Measurements from ENCODE around the gene PIGH.

PIGH gene

DNA sequence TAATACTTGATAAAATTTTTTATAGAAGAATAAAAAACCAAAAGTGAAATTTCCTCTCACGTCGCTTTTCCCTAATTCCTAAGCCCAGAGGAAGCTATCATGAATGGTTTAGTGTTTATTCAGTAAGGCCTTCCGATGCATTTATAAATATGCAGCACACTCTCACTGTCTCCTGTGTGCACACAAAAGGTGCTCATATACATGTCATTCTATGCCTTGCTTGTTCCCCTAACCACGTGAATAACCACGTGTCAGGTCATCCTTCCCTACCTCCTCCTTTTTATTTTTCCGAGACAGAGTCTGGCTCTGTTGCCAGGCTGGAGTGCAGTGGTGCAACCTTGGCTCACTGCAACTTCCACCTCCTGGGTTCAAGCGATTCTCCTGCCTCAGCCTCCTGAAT is 29.6 kb downstream of the PIGH start:
- TF ChIP-seq, protein P1, sequence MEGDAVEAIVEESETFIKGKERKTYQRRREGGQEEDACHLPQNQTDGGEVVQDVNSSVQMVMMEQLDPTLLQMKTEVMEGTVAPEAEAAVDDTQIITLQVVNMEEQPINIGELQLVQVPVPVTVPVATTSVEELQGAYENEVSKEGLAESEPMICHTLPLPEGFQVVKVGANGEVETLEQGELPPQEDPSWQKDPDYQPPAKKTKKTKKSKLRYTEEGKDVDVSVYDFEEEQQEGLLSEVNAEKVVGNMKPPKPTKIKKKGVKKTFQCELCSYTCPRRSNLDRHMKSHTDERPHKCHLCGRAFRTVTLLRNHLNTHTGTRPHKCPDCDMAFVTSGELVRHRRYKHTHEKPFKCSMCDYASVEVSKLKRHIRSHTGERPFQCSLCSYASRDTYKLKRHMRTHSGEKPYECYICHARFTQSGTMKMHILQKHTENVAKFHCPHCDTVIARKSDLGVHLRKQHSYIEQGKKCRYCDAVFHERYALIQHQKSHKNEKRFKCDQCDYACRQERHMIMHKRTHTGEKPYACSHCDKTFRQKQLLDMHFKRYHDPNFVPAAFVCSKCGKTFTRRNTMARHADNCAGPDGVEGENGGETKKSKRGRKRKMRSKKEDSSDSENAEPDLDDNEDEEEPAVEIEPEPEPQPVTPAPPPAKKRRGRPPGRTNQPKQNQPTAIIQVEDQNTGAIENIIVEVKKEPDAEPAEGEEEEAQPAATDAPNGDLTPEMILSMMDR (IDR thresholded peaks at IDR 0.05; ENCODE audit: low read depth, low read length, missing control alignments): no peak
- no peak overlapping the region for H3K4me3 ChIP-seq (ENCODE audit: low read depth, low read length)
- DNase-seq (ENCODE audit: low read depth): no peak

GRCh38 chr14:67569651-67570290 is 30.3 kb downstream of the PIGH start:
- TF ChIP-seq, protein P1 (IDR thresholded peaks at IDR 0.05; ENCODE audit: low read depth, low read length, missing control alignments): no peak
- H3K4me3 ChIP-seq (ENCODE audit: low read depth, low read length): no peak overlapping the region
- no peak for DNase-seq (ENCODE audit: low read depth)

DNA sequence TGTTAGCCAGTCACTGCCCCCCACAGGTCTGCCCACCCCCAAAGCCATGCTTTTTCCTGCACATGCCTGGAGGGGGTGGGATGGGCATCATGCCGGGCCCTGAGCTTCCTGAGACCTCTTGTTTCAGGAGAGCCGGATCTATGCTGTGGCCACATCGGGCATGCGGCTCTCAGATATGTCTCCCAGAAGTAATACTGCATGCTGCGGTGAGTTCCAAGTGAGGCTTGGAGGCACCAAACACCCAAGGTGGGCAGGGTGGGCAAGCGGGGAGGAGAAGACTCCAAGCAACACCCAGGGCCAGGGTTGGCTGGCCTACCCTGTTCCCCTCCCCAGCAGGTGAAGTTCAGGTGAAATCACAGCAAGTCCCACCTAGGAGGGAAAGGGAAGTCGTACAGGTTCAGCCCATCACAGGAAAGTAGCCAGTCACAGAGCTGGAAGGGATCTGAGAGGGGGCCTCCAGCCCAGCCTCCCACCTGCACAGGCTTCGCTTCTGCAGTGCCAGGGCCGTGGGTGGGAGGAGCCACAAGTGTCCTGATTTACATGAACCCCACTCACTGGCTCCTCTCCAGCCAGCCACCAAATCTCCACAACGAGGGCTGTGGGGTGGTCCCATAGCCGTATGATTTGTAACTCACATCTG is 30.9 kb downstream of the PIGH start:
- no peak overlapping the region for H3K4me3 ChIP-seq (ENCODE audit: low read depth, low read length)
- TF ChIP-seq, protein P1 (IDR thresholded peaks at IDR 0.05; ENCODE audit: low read depth, low read length, missing control alignments): no peak
- no peak for DNase-seq (ENCODE audit: low read depth)

- no peak overlapping the region for H3K4me3 ChIP-seq (ENCODE audit: low read depth, low read length)
- DNase-seq (ENCODE audit: low read depth): no peak
- TF ChIP-seq, protein P1 (IDR thresholded peaks at IDR 0.05; ENCODE audit: low read depth, low read length, missing control alignments): no peak
Observed at GRCh38 chr14:67567654-67568053, 32.4 kb downstream of the PIGH start.

GRCh38 chr14:67566908-67567307 is 33.2 kb downstream of the PIGH start:
- no peak overlapping the region for H3K4me3 ChIP-seq (ENCODE audit: low read depth, low read length)
- TF ChIP-seq, protein P1 (IDR thresholded peaks at IDR 0.05; ENCODE audit: low read depth, low read length, missing control alignments): no peak
- DNase-seq (ENCODE audit: low read depth): no peak

DNA sequence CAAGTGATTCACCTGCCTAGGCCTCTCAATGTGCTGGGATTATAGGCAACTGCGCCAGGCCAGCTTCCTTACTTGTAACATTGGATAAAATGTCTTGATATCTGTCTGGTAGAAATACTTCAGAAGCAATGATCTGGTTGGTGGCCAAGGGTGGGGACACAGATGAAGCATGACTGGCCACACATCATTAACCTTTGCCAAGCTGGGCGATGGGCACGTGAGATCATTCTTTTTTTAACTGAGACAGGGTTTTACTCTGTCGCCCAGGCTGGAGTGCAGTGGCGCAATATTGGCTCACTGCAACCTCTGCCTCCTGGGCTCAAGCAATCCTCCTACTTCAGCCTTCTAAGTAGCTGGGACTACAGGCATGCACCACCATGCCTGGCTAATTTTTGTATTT is 35.8 kb downstream of the PIGH start:
- TF ChIP-seq, protein P1 (IDR thresholded peaks at IDR 0.05; ENCODE audit: low read depth, low read length, missing control alignments): no peak
- H3K4me3 ChIP-seq (ENCODE audit: low read depth, low read length): no peak overlapping the region
- DNase-seq (ENCODE audit: low read depth): no peak

DNA sequence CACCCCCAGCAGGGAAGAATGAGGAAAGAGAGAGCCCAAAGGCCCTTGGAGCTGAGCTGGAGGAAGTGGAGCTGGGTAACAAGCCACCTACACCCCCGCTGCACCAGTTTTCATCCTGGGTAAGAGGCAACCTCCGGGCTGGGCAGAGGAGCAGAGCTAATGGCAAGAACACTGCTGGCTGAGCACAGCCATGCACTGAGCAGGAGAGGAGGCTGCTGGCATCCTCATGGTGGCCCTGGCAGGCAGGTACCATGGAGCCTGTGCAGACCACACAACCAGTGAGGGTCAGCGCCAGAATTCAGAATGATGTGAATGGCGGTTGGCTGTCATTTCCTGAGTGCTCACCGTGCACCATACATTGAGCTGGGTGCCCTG is 37.3 kb downstream of the PIGH start:
- DNase-seq (ENCODE audit: low read depth): no peak
- TF ChIP-seq, protein P1 (IDR thresholded peaks at IDR 0.05; ENCODE audit: low read depth, low read length, missing control alignments): no peak
- no peak overlapping the region for H3K4me3 ChIP-seq (ENCODE audit: low read depth, low read length)
